CD14-positive monocyte (primary cell): ENCODE results near the gene GNAT1. TPM values are rescaled to one million over a fixed set of nuclear protein-coding genes. Genes with fewer than 3 reads are reported as not detected.
A peak's percentile ranks its signal among the peaks of the same experiment; 100 is the strongest.

ENCODE experiments used
- DNase-seq, 3 donors: peaks; one replicate each; pipeline ENCODE4 v3.0.0-alpha.2; 2011 to 2022
- H2AFZ ChIP-seq: 2 replicates; pipeline ENCODE4 v1.6.0; 2012; ENCODE audit warnings: mild to moderate bottlenecking, low read depth, low read length, inconsistent platforms; ENCODE audit not compliant: insufficient read depth, poor library complexity, severe bottlenecking
- H3K27ac ChIP-seq, 2 donors: 1 replicate in 1 of 2; 2 replicates in 1 of 2; pipeline ENCODE4 v1.5.1; 2012 to 2013; ENCODE audit warnings: low read length in 2 of 2, control low read depth in 1 of 2, inconsistent platforms in 1 of 2, low read depth in 1 of 2, mild to moderate bottlenecking in 1 of 2
- H3K27me3 ChIP-seq, 2 donors: one replicate each; pipeline versions ENCODE4 v1.6.0 to v1.6.1; 2011 to 2013; ENCODE audit warnings: low read length in 2 of 2; ENCODE audit not compliant: control insufficient read depth in 2 of 2, insufficient read depth in 2 of 2
- H3K36me3 ChIP-seq, 2 donors: replicated peaks in 1 of 2; 1 replicate in 1 of 2; 2 replicates in 1 of 2; pipeline versions ENCODE4 v1.5.1 to v1.6.1; 2012 to 2013; ENCODE audit warnings: low read length in 2 of 2, control low read depth in 1 of 2, inconsistent platforms in 1 of 2, mild to moderate bottlenecking in 1 of 2; ENCODE audit not compliant: insufficient read depth in 2 of 2, control insufficient read depth in 1 of 2
- H3K4me1 ChIP-seq, 2 donors: 1 replicate in 1 of 2; 2 replicates in 1 of 2; pipeline versions ENCODE4 v1.5.1 to v1.6.1; 2012 to 2013; ENCODE audit warnings: low read length in 2 of 2, control low read depth in 1 of 2, inconsistent platforms in 1 of 2, mild to moderate bottlenecking in 1 of 2, moderate library complexity in 1 of 2; ENCODE audit not compliant: insufficient read depth in 2 of 2, control insufficient read depth in 1 of 2
- H3K4me2 ChIP-seq: replicated peaks from 2 replicates; pipeline ENCODE3; 2012; ENCODE audit warnings: low read length, moderate library complexity, mild to moderate bottlenecking; ENCODE audit not compliant: poor library complexity, severe bottlenecking; ENCODE audit errors: extremely low read depth
- H3K4me3 ChIP-seq, 3 experiments: fragments of 200-600 bp in 1 of 3; sonication (generic) in 1 of 3; replicated peaks in 1 of 3; 1 replicate in 2 of 3; 2 replicates in 1 of 3; pipeline ENCODE4 v1.5.1; 2011 to 2013; ENCODE audit warnings: low read length in 3 of 3, mild to moderate bottlenecking in 3 of 3, control low read depth in 2 of 3, low read depth in 2 of 3, inconsistent platforms in 1 of 3, moderate library complexity in 1 of 3
- H3K79me2 ChIP-seq: 2 replicates; pipeline ENCODE4 v1.6.0; 2012; ENCODE audit warnings: mild to moderate bottlenecking, control low read depth, inconsistent platforms, low read length, moderate library complexity; ENCODE audit not compliant: insufficient read depth
- H3K9ac ChIP-seq: 2 replicates; pipeline ENCODE4 v1.6.0; 2017; ENCODE audit warnings: low read length, mild to moderate bottlenecking; ENCODE audit not compliant: insufficient read depth, poor library complexity, severe bottlenecking
- H3K9me3 ChIP-seq, 2 donors: replicated peaks in 1 of 2; 1 replicate in 1 of 2; 2 replicates in 1 of 2; pipeline versions ENCODE4 v1.5.1 to v1.6.1; 2012 to 2013; ENCODE audit warnings: low read length in 2 of 2, control low read depth in 1 of 2; ENCODE audit not compliant: control insufficient read depth in 1 of 2, insufficient read depth in 1 of 2
- H4K20me1 ChIP-seq: 2 replicates; pipeline ENCODE4 v1.6.0; 2012; ENCODE audit warnings: mild to moderate bottlenecking, low read length, control low read depth, moderate library complexity; ENCODE audit not compliant: insufficient read depth
- H3K27ac Mint-ChIP-seq, 7 donors: one replicate each; pipeline ENCODE4 v1.8.0; 2020; ENCODE audit warnings: mild to moderate bottlenecking in 7 of 7, mixed read lengths in 7 of 7, moderate library complexity in 6 of 7, inconsistent platforms in 2 of 7
- H3K27me3 Mint-ChIP-seq, 3 donors: one replicate each; pipeline ENCODE4 v1.8.0; 2021 to 2022; ENCODE audit warnings: low read depth in 3 of 3, mild to moderate bottlenecking in 3 of 3, mixed read lengths in 3 of 3, moderate library complexity in 3 of 3, inconsistent platforms in 1 of 3
- H3K36me3 Mint-ChIP-seq, 2 donors: one replicate each; pipeline ENCODE4 v1.8.0; 2020; ENCODE audit warnings: mixed read lengths in 2 of 2, inconsistent platforms in 1 of 2, mild to moderate bottlenecking in 1 of 2
- H3K4me1 Mint-ChIP-seq: one replicate; pipeline ENCODE4 v1.8.0; 2020; ENCODE audit warnings: mild to moderate bottlenecking, mixed read lengths
- H3K4me3 Mint-ChIP-seq, 2 donors: one replicate each; pipeline ENCODE4 v1.8.0; 2020; ENCODE audit warnings: mild to moderate bottlenecking in 2 of 2, mixed read lengths in 2 of 2, moderate library complexity in 1 of 2
- H3K9me3 Mint-ChIP-seq, 7 donors: one replicate each; pipeline ENCODE4 v1.8.0; 2020 to 2022; ENCODE audit warnings: mixed read lengths in 7 of 7, mild to moderate bottlenecking in 6 of 7, moderate library complexity in 6 of 7, inconsistent platforms in 2 of 7
- WGBS: methylation state at CpG from one replicate; pipeline ENCODE4 v1.1.5; 2013; ENCODE audit warnings: missing lambda C conversion rate; ENCODE audit not compliant: insufficient coverage; 5-methylcytosine and 5-hydroxymethylcytosine counted together
- intact Hi-C, 2 donors: fragments of 100-400 bp; cut with micrococcal nuclease; formaldehyde crosslinking; loops; one replicate each; pipeline versions ENCODE4 v1.15.0 to v1.15.1; 2023
- polyA plus RNA-seq, 3 donors: library from polyadenylated mRNA; depleted of rRNA in 1 of 3; unstranded in 2 of 3; stranded (reverse) in 1 of 3; fragments of 300-500 nt in 2 of 3; fragments of >200 nt in 1 of 3; fragmentation: Illumina TruSeq in 2 of 3; gene quantifications; 1 replicate in 2 of 3; 2 replicates in 1 of 3; pipeline ENCODE4 v1.2.3, GENCODE V29; 2012 to 2021
- TF ChIP-seq, protein P1 (sequence below): fragments of 200-600 bp; IDR thresholded peaks from one replicate; pipeline ENCODE4 v1.8.0; 2022; ENCODE audit warnings: antibody characterized with exemption, mild to moderate bottlenecking

Gene GNAT1
- polyA plus RNA-seq, 3 donors: not detected

DNA sequence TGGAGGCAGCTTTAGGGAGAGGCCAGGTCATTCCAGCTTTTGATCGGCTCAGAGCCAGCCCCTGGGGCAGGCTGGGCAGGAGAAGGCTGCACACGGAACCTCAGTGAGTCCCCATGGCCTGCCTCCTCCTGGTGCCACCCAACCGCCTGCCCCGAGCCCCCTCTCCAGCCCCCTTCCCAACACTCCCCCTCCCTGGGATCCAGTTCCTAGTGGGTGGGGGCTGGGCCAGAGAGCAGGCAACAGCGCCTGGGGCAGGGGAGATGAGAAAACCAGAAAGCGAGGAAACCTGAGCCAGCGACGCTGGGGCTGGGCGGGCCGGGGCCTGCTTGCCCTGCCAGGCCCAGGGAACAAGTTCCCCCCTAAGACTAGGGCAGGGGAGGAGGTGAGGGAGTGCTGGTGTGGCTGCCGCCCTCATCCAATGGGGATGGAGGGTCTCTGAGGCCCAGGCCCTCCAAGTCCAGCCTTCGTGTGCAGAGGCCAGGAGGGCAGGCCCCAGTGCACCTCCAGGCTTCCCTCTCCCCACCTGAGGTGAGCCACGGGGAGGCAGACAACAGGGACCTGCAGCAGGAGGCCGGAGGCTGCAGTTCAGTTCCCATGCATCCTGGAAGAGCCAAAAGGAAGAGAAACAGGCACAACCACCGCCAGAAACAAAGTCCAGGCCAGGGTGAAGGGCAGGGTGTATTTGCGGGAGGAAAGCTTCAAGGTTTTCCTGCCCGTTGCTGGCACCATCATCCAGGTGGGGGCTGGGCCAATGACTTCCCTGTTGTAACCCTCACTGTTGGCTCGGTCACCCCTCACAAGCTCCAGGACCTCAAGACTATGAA lies 40.3 kb upstream of the GNAT1 start:
- Mint-ChIP-seq H3K27me3 (peaks cover 30 to 31% (median 30%) of the 10 kb centered on the region in 3 donors), H3K9me3 (peaks cover 0 to 6% (median 5%) of the 10 kb centered on the region in 7 donors), H3K36me3 (peaks cover 4 to 10% of the 10 kb centered on the region in 2 donors), H3K27ac (no peak overlapping the region), H3K4me1 (peaks cover 14% of the 10 kb centered on the region), H3K4me3 (no peak overlapping the region)
- intact Hi-C loops: no loop called here
- 93% methylated on average over 12 of the region's 18 CpGs for WGBS
- H3K4me3 ChIP-seq: no peak overlapping the region
- H3K4me2 ChIP-seq: no peak overlapping the region
- DNase-seq: no peak
- no peak overlapping the region for H3K9ac ChIP-seq
- H2AFZ ChIP-seq: no peak overlapping the region
- H4K20me1 ChIP-seq: peaks cover 6% of the 10 kb centered on the region
- peaks cover 10 to 19% of the 10 kb centered on the region in 2 donors for H3K4me1 ChIP-seq
- TF ChIP-seq, protein P1, sequence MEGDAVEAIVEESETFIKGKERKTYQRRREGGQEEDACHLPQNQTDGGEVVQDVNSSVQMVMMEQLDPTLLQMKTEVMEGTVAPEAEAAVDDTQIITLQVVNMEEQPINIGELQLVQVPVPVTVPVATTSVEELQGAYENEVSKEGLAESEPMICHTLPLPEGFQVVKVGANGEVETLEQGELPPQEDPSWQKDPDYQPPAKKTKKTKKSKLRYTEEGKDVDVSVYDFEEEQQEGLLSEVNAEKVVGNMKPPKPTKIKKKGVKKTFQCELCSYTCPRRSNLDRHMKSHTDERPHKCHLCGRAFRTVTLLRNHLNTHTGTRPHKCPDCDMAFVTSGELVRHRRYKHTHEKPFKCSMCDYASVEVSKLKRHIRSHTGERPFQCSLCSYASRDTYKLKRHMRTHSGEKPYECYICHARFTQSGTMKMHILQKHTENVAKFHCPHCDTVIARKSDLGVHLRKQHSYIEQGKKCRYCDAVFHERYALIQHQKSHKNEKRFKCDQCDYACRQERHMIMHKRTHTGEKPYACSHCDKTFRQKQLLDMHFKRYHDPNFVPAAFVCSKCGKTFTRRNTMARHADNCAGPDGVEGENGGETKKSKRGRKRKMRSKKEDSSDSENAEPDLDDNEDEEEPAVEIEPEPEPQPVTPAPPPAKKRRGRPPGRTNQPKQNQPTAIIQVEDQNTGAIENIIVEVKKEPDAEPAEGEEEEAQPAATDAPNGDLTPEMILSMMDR: no peak
- no peaks in the 10 kb centered on the region for H3K36me3 ChIP-seq
- H3K79me2 ChIP-seq: no peaks in the 10 kb centered on the region
- no peak overlapping the region for H3K27ac ChIP-seq
- H3K9me3 ChIP-seq: peaks cover 0 to 6% of the 10 kb centered on the region in 2 donors
- H3K27me3 ChIP-seq: peaks cover 10 to 24% of the 10 kb centered on the region in 2 donors

- WGBS: 100% methylated on average over 1 of the region's 5 CpGs
- no peak overlapping the region for H3K4me3 ChIP-seq
- H3K9me3 ChIP-seq: peaks cover 0 to 12% of the 10 kb centered on the region in 2 donors
- Mint-ChIP-seq H3K9me3 (peaks cover 0 to 9% (median 6%) of the 10 kb centered on the region in 7 donors), H3K36me3 (peaks cover 4 to 10% of the 10 kb centered on the region in 2 donors), H3K27me3 (peaks cover 37 to 38% (median 37%) of the 10 kb centered on the region in 3 donors), H3K27ac (peak overlapping the region in 1 of 7 donors; percentile 73), H3K4me1 (peaks cover 17% of the 10 kb centered on the region), H3K4me3 (peak overlapping the region in 1 of 2 donors; percentile 42)
- TF ChIP-seq, protein P1: no peak
- H4K20me1 ChIP-seq: peaks cover 8% of the 10 kb centered on the region
- peaks cover 10 to 19% of the 10 kb centered on the region in 2 donors for H3K4me1 ChIP-seq
- DNase-seq: no peak
- H3K27ac ChIP-seq: no peak overlapping the region
- H3K9ac ChIP-seq: no peak overlapping the region
- H2AFZ ChIP-seq: no peak overlapping the region
- no peak overlapping the region for H3K4me2 ChIP-seq
- H3K79me2 ChIP-seq: no peaks in the 10 kb centered on the region
- intact Hi-C loops: no loop called here
- H3K36me3 ChIP-seq: no peaks in the 10 kb centered on the region
- H3K27me3 ChIP-seq: peaks cover 16 to 31% of the 10 kb centered on the region in 2 donors
Observed at GRCh38 chr3:50151728-50152127, 39.7 kb upstream of the GNAT1 start.
